Tibial nerve (tissue), 4 donors: Measurements from ENCODE around the gene GOLGA2.

ENCODE experiments used
- CTCF ChIP-seq, 5 experiments: fragments of 200-600 bp in 3 of 5; fragments of 450-650 bp in 2 of 5; sonication (generic) in 3 of 5; IDR thresholded peaks; one replicate each; pipeline ENCODE4 v1.5.1; 2016 to 2019; ENCODE audit warnings: antibody characterized with exemption in 5 of 5, mild to moderate bottlenecking in 3 of 5, moderate library complexity in 2 of 5
- EP300 ChIP-seq, 2 donors: sonication (generic); formaldehyde crosslinking; IDR thresholded peaks; one replicate each; pipeline ENCODE4 v1.6.1; 2017; ENCODE audit warnings: antibody characterized with exemption in 2 of 2, mild to moderate bottlenecking in 1 of 2
- POLR2A ChIP-seq, 2 donors: fragments of 450-650 bp; IDR thresholded peaks; one replicate each; pipeline ENCODE4 v1.6.1; 2017; ENCODE audit warnings: antibody characterized with exemption in 2 of 2, mild to moderate bottlenecking in 2 of 2, moderate library complexity in 2 of 2

DNA sequence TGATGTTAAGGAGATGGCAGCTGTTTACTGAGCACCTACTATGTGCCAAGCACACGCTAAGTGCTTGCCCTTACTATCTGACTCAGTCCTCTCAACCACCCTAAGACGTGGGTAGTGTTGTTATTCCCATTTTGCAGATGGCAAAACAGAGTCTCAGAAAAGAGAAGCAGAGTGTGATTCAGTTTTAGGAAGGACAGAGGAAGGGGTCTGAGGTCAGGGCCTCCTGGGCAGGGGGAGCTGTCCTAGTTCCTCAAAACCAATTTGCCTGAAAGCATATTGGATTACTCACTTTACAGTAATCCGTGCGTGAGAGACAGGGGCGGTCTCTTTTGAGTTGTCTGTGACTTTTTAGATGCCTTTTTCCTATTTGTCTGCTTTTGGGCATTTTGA is 49.4 kb downstream of the GOLGA2 start:
- TF ChIP-seq EP300 (IDR thresholded peaks at IDR 0.05) = no peak
- no peak for TF ChIP-seq CTCF (IDR thresholded peaks at IDR 0.05)
- no peak for TF ChIP-seq POLR2A (IDR thresholded peaks at IDR 0.05)
